Neural cell (in vitro differentiated cells): Measurements from ENCODE around the gene CNTN6. TPM values are rescaled to one million over a fixed set of nuclear protein-coding genes. Genes with fewer than 3 reads are reported as not detected.

ENCODE experiments used
- H2AFZ ChIP-seq: fragments of 200-600, 300-800 bp; sonication (generic), shearing (Covaris generic); 2 replicates; pipeline ENCODE4 v1.6.0; 2014; ENCODE audit warnings: low read depth, mild to moderate bottlenecking, antibody characterized with exemption, low read length, moderate library complexity
- H3F3A ChIP-seq: fragments of 200-600 bp; shearing (Covaris generic); 2 replicates; pipeline ENCODE4 v1.6.1; 2016; ENCODE audit warnings: mild to moderate bottlenecking, moderate library complexity, mixed read lengths, antibody characterized with exemption, low read length; ENCODE audit not compliant: insufficient read depth, poor library complexity, severe bottlenecking
- H3K27ac ChIP-seq: fragments of 200-600, 300-800 bp; sonication (generic), shearing (Covaris generic); 2 replicates; pipeline ENCODE4 v1.5.1; 2014; ENCODE audit warnings: mild to moderate bottlenecking, low read length, moderate library complexity
- H3K27me3 ChIP-seq: fragments of 300-800, 200-600 bp; sonication (generic), shearing (Covaris generic); 2 replicates; pipeline ENCODE4 v1.6.0; 2014; ENCODE audit warnings: mild to moderate bottlenecking, low read depth, low read length, moderate library complexity; ENCODE audit not compliant: insufficient read depth
- H3K36me3 ChIP-seq: fragments of 300-800, 200-600 bp; sonication (generic), shearing (Covaris generic); 2 replicates; pipeline ENCODE4 v1.5.1; 2014; ENCODE audit warnings: mild to moderate bottlenecking, antibody characterized with exemption, low read length, moderate library complexity; ENCODE audit not compliant: insufficient read depth
- H3K4me2 ChIP-seq: fragments of 300-800, 200-600 bp; sonication (generic), shearing (Covaris generic); 2 replicates; pipeline ENCODE4 v1.6.0; 2014; ENCODE audit warnings: mild to moderate bottlenecking, low read length
- H3K4me3 ChIP-seq: fragments of 300-800, 200-600 bp; sonication (generic), shearing (Covaris generic); 2 replicates; pipeline ENCODE4 v1.5.1; 2014; ENCODE audit warnings: mild to moderate bottlenecking, low read length, moderate library complexity
- H3K79me2 ChIP-seq: fragments of 200-600 bp; shearing (Covaris generic); replicated peaks from 2 replicates; pipeline ENCODE4 v1.6.0; 2014; ENCODE audit warnings: mild to moderate bottlenecking, low read length, moderate library complexity; ENCODE audit not compliant: insufficient read depth
- H3K9ac ChIP-seq: fragments of 300-800, 200-600 bp; sonication (generic), shearing (Covaris generic); 2 replicates; pipeline ENCODE4 v1.6.1; 2016; ENCODE audit warnings: mild to moderate bottlenecking, low read length, mixed read lengths
- H3K9me2 ChIP-seq: fragments of 200-600 bp; shearing (Covaris generic); 2 replicates; pipeline ENCODE4 v1.6.1; 2016; ENCODE audit warnings: mild to moderate bottlenecking, low read length, mixed read lengths; ENCODE audit not compliant: insufficient read depth
- H3K9me3 ChIP-seq: fragments of 200-600, 300-800 bp; sonication (generic), shearing (Covaris generic); 2 replicates; pipeline ENCODE4 v1.6.1; 2016; ENCODE audit warnings: mild to moderate bottlenecking, mixed run types, low read length, moderate library complexity, mixed read lengths
- H4K20me1 ChIP-seq: fragments of 200-600 bp; shearing (Covaris generic); 2 replicates; pipeline ENCODE4 v1.6.1; 2016; ENCODE audit warnings: mild to moderate bottlenecking, mixed run types; ENCODE audit not compliant: insufficient read depth
- CTCF ChIP-seq: fragments of 450-650 bp; IDR thresholded peaks from 2 replicates; pipeline ENCODE4 v1.5.1; 2014; ENCODE audit warnings: antibody characterized with exemption, mild to moderate bottlenecking, moderate library complexity; ENCODE audit not compliant: poor library complexity, severe bottlenecking
- EP300 ChIP-seq: fragments of 450-650 bp; conservative IDR thresholded peaks from 2 replicates; pipeline ENCODE4 v1.6.1; 2014; ENCODE audit warnings: antibody characterized with exemption, mild to moderate bottlenecking, moderate library complexity; ENCODE audit not compliant: poor library complexity, severe bottlenecking
- EZH2 ChIP-seq: fragments of 200-600, 300-800 bp; shearing (Covaris generic), sonication (generic); IDR thresholded peaks from 2 replicates; pipeline ENCODE4 v1.6.1; 2014; ENCODE audit warnings: antibody characterized with exemption, low read length, borderline replicate concordance, mild to moderate bottlenecking; ENCODE audit not compliant: insufficient read depth, poor library complexity, severe bottlenecking
- MXI1 ChIP-seq: fragments of 450-650 bp; conservative IDR thresholded peaks from 2 replicates; pipeline ENCODE4 v1.6.1; 2014; ENCODE audit warnings: antibody characterized with exemption, mild to moderate bottlenecking; ENCODE audit not compliant: poor library complexity, severe bottlenecking
- POLR2AphosphoS5 ChIP-seq: IDR thresholded peaks from 2 replicates; pipeline ENCODE4 v1.6.1; 2012
- RAD21 ChIP-seq: fragments of 450-650 bp; conservative IDR thresholded peaks from 2 replicates; pipeline ENCODE4 v1.6.1; 2014; ENCODE audit warnings: antibody characterized with exemption, mild to moderate bottlenecking, moderate library complexity
- REST ChIP-seq: IDR thresholded peaks from 2 replicates; pipeline ENCODE4 v1.6.1; 2012; ENCODE audit warnings: borderline replicate concordance
- SMC3 ChIP-seq: fragments of 450-650 bp; conservative IDR thresholded peaks from 2 replicates; pipeline ENCODE4 v1.6.1; 2014; ENCODE audit warnings: antibody characterized with exemption, mild to moderate bottlenecking, moderate library complexity; ENCODE audit not compliant: poor library complexity
- TAF1 ChIP-seq: IDR thresholded peaks from 2 replicates; pipeline ENCODE4 v1.6.1; 2012; ENCODE audit warnings: low read depth
- polyA plus RNA-seq: library from polyadenylated mRNA; depleted of rRNA; stranded (reverse); fragments of >200 nt; gene quantifications from 2 replicates; pipeline ENCODE4 v1.2.3, GENCODE V29; 2014

The CNTN6 gene
- polyA plus RNA-seq, 1 donor from 2014 or later = 1.8 TPM

- no peak overlapping the region for H3K9ac ChIP-seq
- no peaks in the 10 kb centered on the region for H3K79me2 ChIP-seq
- H3K4me2 ChIP-seq = no peak overlapping the region
- H3K9me2 ChIP-seq = no peaks in the 10 kb centered on the region
- H4K20me1 ChIP-seq = no peaks in the 10 kb centered on the region
- H3K36me3 ChIP-seq = no peaks in the 10 kb centered on the region
- no peaks in the 10 kb centered on the region for H3F3A ChIP-seq
- no peak overlapping the region for H3K4me3 ChIP-seq
- H3K27ac ChIP-seq = no peak overlapping the region
- H3K27me3 ChIP-seq = no peaks in the 10 kb centered on the region
- TF ChIP-seq EZH2 = no peak
- TF ChIP-seq TAF1 = no peak
- no peak for TF ChIP-seq EP300
- TF ChIP-seq REST = no peak
- no peak for TF ChIP-seq CTCF
- TF ChIP-seq MXI1 = no peak
- TF ChIP-seq SMC3 = no peak
- TF ChIP-seq RAD21 = no peak
- TF ChIP-seq POLR2AphosphoS5 = no peak
- H2AFZ ChIP-seq = no peak overlapping the region
- no peaks in the 10 kb centered on the region for H3K9me3 ChIP-seq
These were observed 353.7 kb downstream of the CNTN6 start for GRCh38 chr3:1446531-1446930.

GRCh38 chr3:1447452-1447851 lies 354.6 kb downstream of the CNTN6 start:
- no peak overlapping the region for H2AFZ ChIP-seq
- no peaks in the 10 kb centered on the region for H3K9me2 ChIP-seq
- H4K20me1 ChIP-seq = no peaks in the 10 kb centered on the region
- no peaks in the 10 kb centered on the region for H3K79me2 ChIP-seq
- H3K36me3 ChIP-seq = no peaks in the 10 kb centered on the region
- no peak for TF ChIP-seq SMC3
- TF ChIP-seq CTCF = no peak
- no peak for TF ChIP-seq REST
- TF ChIP-seq TAF1 = no peak
- no peak for TF ChIP-seq MXI1
- TF ChIP-seq EZH2 = no peak
- no peak for TF ChIP-seq POLR2AphosphoS5
- TF ChIP-seq RAD21 = no peak
- no peak for TF ChIP-seq EP300
- H3K27me3 ChIP-seq = no peaks in the 10 kb centered on the region
- no peaks in the 10 kb centered on the region for H3F3A ChIP-seq
- no peak overlapping the region for H3K9ac ChIP-seq
- H3K4me3 ChIP-seq = no peak overlapping the region
- no peaks in the 10 kb centered on the region for H3K9me3 ChIP-seq
- H3K4me2 ChIP-seq = no peak overlapping the region
- no peak overlapping the region for H3K27ac ChIP-seq
